ENCODE data around the gene ACAA2. TPM values are rescaled to one million over a fixed set of nuclear protein-coding genes. Genes with fewer than 3 reads are reported as not detected.

The ACAA2 gene
- total and polyA plus RNA-seq, 2 of the 8 experiments (the other 6 are each of a cell fraction or from before 2014, with no cell fraction given) = 63.4 to 151 TPM

DNA sequence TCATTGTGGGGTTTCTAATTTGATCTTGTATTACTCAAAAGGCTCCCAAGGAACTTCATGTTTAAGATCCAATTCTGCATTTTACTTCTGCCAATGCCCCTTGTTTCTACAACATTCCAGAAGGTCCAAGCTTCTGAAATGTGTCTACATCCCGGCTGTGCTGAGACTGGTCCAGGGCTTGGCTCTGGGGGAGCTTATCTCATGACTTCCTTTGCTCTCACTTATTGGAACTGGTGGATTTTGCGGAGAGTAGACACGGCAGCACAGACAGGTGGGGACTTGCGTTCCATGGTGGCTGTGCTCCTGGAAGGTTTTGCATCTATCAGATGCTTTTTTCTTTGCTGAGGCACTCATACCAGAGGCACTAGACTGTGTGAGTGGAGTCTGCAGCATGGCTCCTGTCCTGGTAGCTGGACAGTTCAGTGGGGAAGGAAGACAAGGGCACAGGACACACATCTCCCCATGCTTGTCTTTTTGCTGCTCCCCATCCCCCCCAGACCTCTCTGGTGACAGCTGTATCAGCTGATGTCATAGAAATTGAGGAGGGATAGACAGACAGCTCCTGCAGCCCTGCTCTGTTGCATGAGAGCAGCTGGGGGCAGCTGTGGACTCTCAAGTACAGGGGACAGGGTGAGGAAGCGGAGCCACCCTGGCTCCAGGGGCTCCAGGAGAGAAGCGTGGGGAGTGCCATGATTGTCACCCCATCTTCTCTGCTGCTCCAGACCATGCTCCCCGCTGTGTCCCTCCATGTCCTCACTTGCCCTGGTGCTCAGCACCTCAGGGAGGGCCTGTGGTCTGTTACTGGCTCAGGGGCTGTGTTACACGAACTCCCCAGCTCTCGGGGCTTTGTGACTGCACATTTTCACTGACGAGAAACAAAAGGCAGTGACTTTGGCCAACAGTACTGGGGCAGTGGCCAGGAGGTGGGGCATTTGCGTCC is 46.0 kb downstream of the ACAA2 start (continued):
- TF ChIP-seq GTF2F1 (IDR thresholded peaks at IDR 0.05; ENCODE audit: borderline replicate concordance, low read depth, low read length) (no peak), KDM1A (IDR thresholded peaks at IDR 0.05; ENCODE audit: borderline replicate concordance, low read length) (no peak)
